Stomach smooth muscle (tissue), 2 donors: ENCODE data around the gene MRPL23.
"Not testable (repeated sequence)": the region's sequence is repeated elsewhere in the genome, so short reads cannot be mapped to it uniquely, and the experiment has no call there.

Source experiments
- H3K27ac ChIP-seq: one replicate; pipeline ENCODE4 v1.7.0; 2013; ENCODE audit warnings: mild to moderate bottlenecking, low read length, inconsistent platforms
- H3K27me3 ChIP-seq, 2 donors: one replicate each; pipeline ENCODE4 v1.7.0; 2013; ENCODE audit warnings: low read length in 2 of 2; ENCODE audit not compliant: insufficient read depth in 2 of 2, control insufficient read depth in 1 of 2
- H3K36me3 ChIP-seq, 2 donors: one replicate each; pipeline ENCODE4 v1.7.0; 2013; ENCODE audit warnings: low read length in 2 of 2; ENCODE audit not compliant: control insufficient read depth in 2 of 2, insufficient read depth in 2 of 2
- H3K4me1 ChIP-seq: one replicate; pipeline ENCODE4 v1.7.0; 2013; ENCODE audit warnings: low read length; ENCODE audit not compliant: control insufficient read depth, insufficient read depth
- H3K4me3 ChIP-seq, 2 donors: one replicate each; pipeline ENCODE4 v1.7.0; 2013; ENCODE audit warnings: low read length in 2 of 2
- H3K9ac ChIP-seq, 2 donors: one replicate each; pipeline ENCODE4 v1.7.0; 2013; ENCODE audit warnings: low read length in 2 of 2, mild to moderate bottlenecking in 1 of 2
- H3K9me3 ChIP-seq, 2 donors: one replicate each; pipeline ENCODE4 v1.7.0; 2013; ENCODE audit warnings: low read length in 2 of 2; ENCODE audit not compliant: control insufficient read depth in 2 of 2
- donor health status: healthy.
- donor health status: Pancreatic carcinoma.

Gene MRPL23

GRCh38 chr11:1936072-1936780 is 10.9 kb upstream of the MRPL23 start:
- H3K9ac ChIP-seq, result no peak overlapping the region
- peaks cover 2 to 9% of the 10 kb centered on the region in 2 donors for H3K27me3 ChIP-seq
- no peaks in the 10 kb centered on the region for H3K9me3 ChIP-seq
- peaks cover 4% of the 10 kb centered on the region for H3K4me1 ChIP-seq
- H3K27ac ChIP-seq, result no peak overlapping the region
- no peak overlapping the region for H3K4me3 ChIP-seq
- no peaks in the 10 kb centered on the region for H3K36me3 ChIP-seq

- Histone ChIP-seq H3K9ac (no peak overlapping the region), H3K4me1 (peaks cover 4% of the 10 kb centered on the region), H3K27ac (no peak overlapping the region), H3K27me3 (peaks cover 2 to 9% of the 10 kb centered on the region in 2 donors), H3K4me3 (no peak overlapping the region), H3K36me3 (no peaks in the 10 kb centered on the region), H3K9me3 (no peaks in the 10 kb centered on the region)
Measured at GRCh38 chr11:1936781-1937615, 10.1 kb upstream of the MRPL23 start.

GRCh38 chr11:1937616-1938342 is 9.4 kb upstream of the MRPL23 start:
- Histone ChIP-seq H3K4me3 (no peak overlapping the region), H3K4me1 (peaks cover 4% of the 10 kb centered on the region), H3K27me3 (peaks cover under 1 to 9% of the 10 kb centered on the region in 2 donors), H3K9ac (no peak overlapping the region), H3K9me3 (no peaks in the 10 kb centered on the region), H3K36me3 (no peaks in the 10 kb centered on the region), H3K27ac (no peak overlapping the region)

- no peak overlapping the region for H3K4me3 ChIP-seq
- H3K27ac ChIP-seq, result no peak overlapping the region
- H3K9ac ChIP-seq, result no peak overlapping the region
- peaks cover 4% of the 10 kb centered on the region for H3K4me1 ChIP-seq
- no peaks in the 10 kb centered on the region for H3K36me3 ChIP-seq
- H3K27me3 ChIP-seq, result peaks cover 0 to 9% of the 10 kb centered on the region in 2 donors
- no peaks in the 10 kb centered on the region for H3K9me3 ChIP-seq
Measured at GRCh38 chr11:1938343-1939005, 8.7 kb upstream of the MRPL23 start.

- Histone ChIP-seq H3K9ac (peak overlapping the region in 1 of 2 donors; percentile 9), H3K27ac (no peak overlapping the region), H3K4me1 (peaks cover 4% of the 10 kb centered on the region), H3K27me3 (peaks cover 0 to 9% of the 10 kb centered on the region in 2 donors), H3K36me3 (no peaks in the 10 kb centered on the region), H3K9me3 (no peaks in the 10 kb centered on the region), H3K4me3 (no peak overlapping the region)
Measured at GRCh38 chr11:1939006-1939625, 8.0 kb upstream of the MRPL23 start.

- not testable (repeated sequence) for H3K4me1 ChIP-seq, H3K27ac ChIP-seq
Measured at GRCh38 chr11:1939788-1940187, 7.3 kb upstream of the MRPL23 start.

GRCh38 chr11:1942558-1943260 is 4.4 kb upstream of the MRPL23 start:
- Histone ChIP-seq H3K9ac (no peak overlapping the region), H3K27ac (no peak overlapping the region), H3K4me3 (no peak overlapping the region), H3K9me3 (no peaks in the 10 kb centered on the region), H3K36me3 (no peaks in the 10 kb centered on the region), H3K27me3 (peaks cover 0 to 8% of the 10 kb centered on the region in 2 donors), H3K4me1 (peaks cover 4% of the 10 kb centered on the region)

More at GRCh38 chr11:1939788-1940187, 7.3 kb upstream of the MRPL23 start:
- H3K36me3 ChIP-seq, H3K9ac ChIP-seq, H3K4me3 ChIP-seq, H3K27me3 ChIP-seq, H3K9me3 ChIP-seq: not testable (repeated sequence)

- H3K4me1 ChIP-seq, result peaks cover 4% of the 10 kb centered on the region
- no peaks in the 10 kb centered on the region for H3K36me3 ChIP-seq
- peaks cover 0 to 3% of the 10 kb centered on the region in 2 donors for H3K27me3 ChIP-seq
- H3K27ac ChIP-seq, result no peak overlapping the region
- H3K9ac ChIP-seq, result no peak overlapping the region
- H3K4me3 ChIP-seq, result no peak overlapping the region
- H3K9me3 ChIP-seq, result no peaks in the 10 kb centered on the region
Measured at GRCh38 chr11:1943576-1943975, 3.6 kb upstream of the MRPL23 start.

- H3K36me3 ChIP-seq, result no peaks in the 10 kb centered on the region
- no peak overlapping the region for H3K27ac ChIP-seq
- no peak overlapping the region for H3K9ac ChIP-seq
- no peak overlapping the region for H3K4me3 ChIP-seq
- H3K4me1 ChIP-seq, result peaks cover 2% of the 10 kb centered on the region
- H3K27me3 ChIP-seq, result peaks cover 0 to 2% of the 10 kb centered on the region in 2 donors
- no peaks in the 10 kb centered on the region for H3K9me3 ChIP-seq
Measured at GRCh38 chr11:1943977-1944376, 3.2 kb upstream of the MRPL23 start.
